A673 (cell line): ENCODE data around the gene HLA-DQA1. TPM values are rescaled to one million over a fixed set of nuclear protein-coding genes. Genes with fewer than 3 reads are reported as not detected.
"Not testable (repeated sequence)": the region's sequence is repeated elsewhere in the genome, so short reads cannot be mapped to it uniquely, and the experiment has no call there.

ENCODE experiments used
- Bru-seq: library from RNA; stranded (reverse); fragments of 400-500 nt; gene quantifications from one replicate; lab custom pipeline; 2021; lab: Mats Ljungman, UMichigan
- BruChase-seq, 2 experiments: library from RNA; stranded (reverse); fragments of 400-500 nt; gene quantifications; one replicate each; lab custom pipeline; 2021; lab: Mats Ljungman, UMichigan
- BruUV-seq: library from RNA; stranded (reverse); fragments of 400-500 nt; replicated peaks from 2 replicates; lab custom pipeline; 2021; lab: Mats Ljungman, UMichigan
- CTCF ChIA-PET: fragments of 300-600 bp; sonication (Branson Sonifier 250); formaldehyde crosslinking; loops from one replicate; lab custom pipeline; 2022; ENCODE audit warnings: antibody characterized with exemption; lab: Charles Lee
- POLR2A ChIA-PET: fragments of 300-600 bp; sonication (Branson Sonifier 250); formaldehyde crosslinking; loops from one replicate; lab custom pipeline; 2022; ENCODE audit warnings: antibody characterized with exemption; ENCODE audit not compliant: low non-redundant PET; lab: Charles Lee
- DNase-seq: peaks from one replicate; pipeline ENCODE4 v3.0.0-alpha.2; 2015; ENCODE audit warnings: low spot score
- H3K27ac ChIP-seq: fragments of 200-600 bp; sonication (generic); 2 replicates; pipeline ENCODE4 v1.5.1; 2016; ENCODE audit warnings: mixed run types, low read depth, mild to moderate bottlenecking, mixed read lengths, antibody characterized with exemption, low read length; ENCODE audit not compliant: poor library complexity, severe bottlenecking
- H3K27me3 ChIP-seq: fragments of 200-600 bp; sonication (generic); replicated peaks from 2 replicates; pipeline ENCODE4 v1.6.1; 2017; ENCODE audit warnings: mixed run types, low read depth, mild to moderate bottlenecking, mixed read lengths, antibody characterized with exemption, low read length; ENCODE audit not compliant: insufficient read depth, poor library complexity
- H3K36me3 ChIP-seq: fragments of 200-600 bp; sonication (generic); 2 replicates; pipeline ENCODE4 v1.6.1; 2016; ENCODE audit warnings: mixed run types, mild to moderate bottlenecking, mixed read lengths, antibody characterized with exemption, low read length; ENCODE audit not compliant: insufficient read depth, poor library complexity, severe bottlenecking
- H3K4me1 ChIP-seq: fragments of 200-600 bp; sonication (generic); 2 replicates; pipeline ENCODE4 v1.6.1; 2017; ENCODE audit warnings: mixed run types, mild to moderate bottlenecking, mixed read lengths, antibody characterized with exemption, low read length; ENCODE audit not compliant: insufficient read depth, poor library complexity, severe bottlenecking
- H3K4me3 ChIP-seq: fragments of 200-600 bp; sonication (generic); 2 replicates; pipeline ENCODE4 v1.5.1; 2016; ENCODE audit warnings: low read depth, mixed run types, mild to moderate bottlenecking, mixed read lengths, low read length; ENCODE audit not compliant: poor library complexity, severe bottlenecking
- H3K9me3 ChIP-seq: fragments of 200-600 bp; sonication (generic); 2 replicates; pipeline ENCODE4 v1.6.1; 2016; ENCODE audit warnings: mixed run types, low read depth, mild to moderate bottlenecking, mixed read lengths, antibody characterized with exemption, low read length; ENCODE audit not compliant: poor library complexity, severe bottlenecking
- EZH2 ChIP-seq: fragments of 200-600 bp; sonication (generic); IDR thresholded peaks from 2 replicates; pipeline ENCODE4 v1.6.1; 2017; ENCODE audit warnings: borderline replicate concordance, low read depth, mild to moderate bottlenecking, mixed read lengths, antibody characterized with exemption, low read length; ENCODE audit not compliant: poor library complexity, severe bottlenecking
- intact Hi-C: fragments of 100-400 bp; cut with micrococcal nuclease; formaldehyde crosslinking; loops from one replicate; pipeline ENCODE4 v1.10.0; 2022; ENCODE audit not compliant: unreplicated experiment
- long read RNA-seq: library from polyadenylated mRNA; stranded (forward); transcript quantifications from one replicate; pipeline ENCODE4 v2.0.0, GENCODE V29; 2022
- total RNA-seq: library from RNA; stranded (reverse); gene quantifications from 2 replicates; pipeline ENCODE4 v1.2.3, GENCODE V29; 2021
- TF ChIP-seq, protein P1 (sequence below): fragments of 300-800, 200-600 bp; sonication (generic); conservative IDR thresholded peaks from 2 replicates; pipeline ENCODE4 v1.5.1; 2017; ENCODE audit warnings: low read depth, mild to moderate bottlenecking, antibody characterized with exemption, low read length, moderate library complexity, mixed read lengths

The HLA-DQA1 gene
- total RNA-seq (not detected in 2 replicates), Bru-seq, nascent RNA (not detected), BruChase-seq, experiment 1, labeled RNA remaining after a 2-hour chase (not detected), BruChase-seq, experiment 2, labeled RNA remaining after a 6-hour chase (not detected)
- long read RNA-seq: 0 reads

DNA sequence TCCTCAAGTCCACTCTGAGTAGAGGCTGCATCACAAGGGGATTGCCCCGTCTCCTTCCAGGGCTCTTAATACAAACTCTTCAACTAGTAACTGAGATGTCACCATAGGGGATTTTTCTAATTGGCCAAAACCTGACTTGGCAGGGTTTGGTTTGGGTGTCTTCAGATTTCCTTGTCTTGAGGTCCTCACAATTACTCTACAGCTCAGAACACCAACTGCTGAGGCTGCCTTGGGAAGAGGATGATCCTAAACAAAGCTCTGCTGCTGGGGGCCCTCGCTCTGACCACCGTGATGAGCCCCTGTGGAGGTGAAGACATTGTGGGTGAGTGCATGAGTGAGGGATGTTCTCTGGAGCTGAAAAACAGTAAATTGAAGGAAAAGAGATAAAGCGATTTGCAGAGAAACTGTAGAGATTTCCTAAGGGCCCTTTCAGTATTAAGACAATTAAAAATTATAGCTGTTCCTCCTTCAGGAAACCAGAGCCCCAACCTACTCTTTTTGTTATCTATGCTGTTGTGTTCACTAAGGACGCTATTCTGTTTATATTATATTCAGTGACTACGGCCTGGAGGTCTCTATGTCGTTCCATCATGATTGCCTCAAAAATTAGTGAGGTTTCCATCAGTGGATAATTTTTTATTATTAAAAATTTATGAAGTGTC is at the start of gene HLA-DQA1:
TSS of gene HLA-DQA1 (plus strand) at position 188 of the 662 bp plus-strand sequence. CDS start at position 241, 53 bp downstream.
- no peak for TF ChIP-seq EZH2
- TF ChIP-seq, protein P1, sequence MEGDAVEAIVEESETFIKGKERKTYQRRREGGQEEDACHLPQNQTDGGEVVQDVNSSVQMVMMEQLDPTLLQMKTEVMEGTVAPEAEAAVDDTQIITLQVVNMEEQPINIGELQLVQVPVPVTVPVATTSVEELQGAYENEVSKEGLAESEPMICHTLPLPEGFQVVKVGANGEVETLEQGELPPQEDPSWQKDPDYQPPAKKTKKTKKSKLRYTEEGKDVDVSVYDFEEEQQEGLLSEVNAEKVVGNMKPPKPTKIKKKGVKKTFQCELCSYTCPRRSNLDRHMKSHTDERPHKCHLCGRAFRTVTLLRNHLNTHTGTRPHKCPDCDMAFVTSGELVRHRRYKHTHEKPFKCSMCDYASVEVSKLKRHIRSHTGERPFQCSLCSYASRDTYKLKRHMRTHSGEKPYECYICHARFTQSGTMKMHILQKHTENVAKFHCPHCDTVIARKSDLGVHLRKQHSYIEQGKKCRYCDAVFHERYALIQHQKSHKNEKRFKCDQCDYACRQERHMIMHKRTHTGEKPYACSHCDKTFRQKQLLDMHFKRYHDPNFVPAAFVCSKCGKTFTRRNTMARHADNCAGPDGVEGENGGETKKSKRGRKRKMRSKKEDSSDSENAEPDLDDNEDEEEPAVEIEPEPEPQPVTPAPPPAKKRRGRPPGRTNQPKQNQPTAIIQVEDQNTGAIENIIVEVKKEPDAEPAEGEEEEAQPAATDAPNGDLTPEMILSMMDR: no peak
- Histone ChIP-seq H3K27ac (no peak within 1 kb of the TSS), H3K4me3 (no peak within 1 kb of the TSS), H3K36me3 (no peaks in the 10 kb centered on the region), H3K9me3 (no peaks in the 10 kb centered on the region), H3K27me3 (no peaks in the 10 kb centered on the region), H3K4me1 (no peaks in the 10 kb centered on the region)
- ChIA-PET POLR2A (no interaction called here), CTCF (no interaction called here)
- intact Hi-C loops: no loop called here
- no peak for DNase-seq
- no TSS peak for BruUV-seq

GRCh38 chr6:32588156-32588555 is 49.0 kb upstream of the HLA-DQA1 start:
- no peaks in the 10 kb centered on the region for H3K4me1 ChIP-seq
- ChIA-PET POLR2A (no interaction called here), CTCF (no interaction called here)
- no peak for DNase-seq
- no peak overlapping the region for H3K4me3 ChIP-seq
- no peak overlapping the region for H3K27ac ChIP-seq
- H3K36me3 ChIP-seq: no peaks in the 10 kb centered on the region
- intact Hi-C loops: loop anchor here (10.0 kb wide), 1 partner anchor 103 kb away; no protein-coding TSS in a partner anchor
- H3K27me3 ChIP-seq: peaks cover 21% of the 10 kb centered on the region
- no peak for TF ChIP-seq EZH2
- TF ChIP-seq, protein P1: no peak
- no TSS peak for BruUV-seq
- no peaks in the 10 kb centered on the region for H3K9me3 ChIP-seq

GRCh38 chr6:32589596-32590449 is 47.4 kb upstream of the HLA-DQA1 start, which contains the start of gene HLA-DRB1:
Gene HLA-DRB1, minus strand, starts transcription at chr6:32589848. Its CDS starts 106 bp downstream, at chr6:32589742.
- ChIA-PET CTCF (no interaction called here), POLR2A (no interaction called here)
- Histone ChIP-seq H3K27ac (no peak within 1 kb of the TSS), H3K9me3 (no peaks in the 10 kb centered on the region), H3K4me3 (no peak within 1 kb of the TSS), H3K4me1 (no peaks in the 10 kb centered on the region), H3K36me3 (no peaks in the 10 kb centered on the region), H3K27me3 (peaks cover 7% of the 10 kb centered on the region)
- TF ChIP-seq, protein P1: no peak
- no peak for TF ChIP-seq EZH2
- intact Hi-C loops: loop anchor here (10.0 kb wide), 1 partner anchor 105 kb away; no protein-coding TSS in a partner anchor
- peak; percentile 5 for DNase-seq
- no TSS peak for BruUV-seq

DNA sequence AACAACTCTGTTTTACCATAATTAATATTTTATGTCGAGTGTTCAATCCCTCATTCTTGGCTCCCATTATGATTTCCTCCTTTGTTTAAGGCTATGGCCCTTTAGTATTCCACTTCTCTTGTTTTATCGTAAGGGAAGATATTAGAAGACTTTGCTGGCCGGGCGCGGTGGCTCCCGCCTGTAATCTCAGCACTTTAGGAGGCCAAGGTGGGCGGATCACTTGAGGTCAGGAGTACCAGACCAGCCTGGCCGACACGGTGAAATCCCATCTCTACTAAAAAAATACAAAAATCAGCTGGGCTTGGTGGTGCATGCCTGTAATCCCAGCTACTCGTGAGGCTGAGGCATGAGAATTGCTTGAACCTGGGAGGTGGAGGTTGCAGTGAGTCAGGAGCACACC is 46.5 kb upstream of the HLA-DQA1 start:
- H3K36me3 ChIP-seq, H3K4me3 ChIP-seq, H3K9me3 ChIP-seq, CTCF ChIA-PET, BruUV-seq, intact Hi-C loops, DNase-seq, H3K4me1 ChIP-seq, H3K27ac ChIP-seq, POLR2A ChIA-PET, H3K27me3 ChIP-seq: not testable (repeated sequence)
